GM06990 (cell line): Measurements from ENCODE around the gene TMEM26.

Source experiments
- DNase-seq: peaks from one replicate; pipeline ENCODE4 v3.0.0-alpha.2; 2011; ENCODE audit not compliant: insufficient read length; ENCODE audit errors: extremely low read depth
- H3K27me3 ChIP-seq: replicated peaks from 2 replicates; pipeline ENCODE4 v1.6.0; 2011; ENCODE audit warnings: low read length; ENCODE audit not compliant: control insufficient read depth, insufficient read depth
- H3K36me3 ChIP-seq: 2 replicates; pipeline ENCODE4 v1.5.1; 2011; ENCODE audit warnings: low read length; ENCODE audit not compliant: control insufficient read depth, insufficient read depth
- H3K4me3 ChIP-seq: replicated peaks from 2 replicates; pipeline ENCODE4 v1.5.1; 2011; ENCODE audit warnings: low read depth, mild to moderate bottlenecking, control low read depth, low read length
- CTCF ChIP-seq: IDR thresholded peaks from 2 replicates; pipeline ENCODE4 v1.5.1; 2011; ENCODE audit warnings: low read length, control low read depth, mild to moderate bottlenecking, inconsistent platforms; ENCODE audit not compliant: insufficient read depth, poor library complexity, severe bottlenecking

TMEM26 gene

DNA sequence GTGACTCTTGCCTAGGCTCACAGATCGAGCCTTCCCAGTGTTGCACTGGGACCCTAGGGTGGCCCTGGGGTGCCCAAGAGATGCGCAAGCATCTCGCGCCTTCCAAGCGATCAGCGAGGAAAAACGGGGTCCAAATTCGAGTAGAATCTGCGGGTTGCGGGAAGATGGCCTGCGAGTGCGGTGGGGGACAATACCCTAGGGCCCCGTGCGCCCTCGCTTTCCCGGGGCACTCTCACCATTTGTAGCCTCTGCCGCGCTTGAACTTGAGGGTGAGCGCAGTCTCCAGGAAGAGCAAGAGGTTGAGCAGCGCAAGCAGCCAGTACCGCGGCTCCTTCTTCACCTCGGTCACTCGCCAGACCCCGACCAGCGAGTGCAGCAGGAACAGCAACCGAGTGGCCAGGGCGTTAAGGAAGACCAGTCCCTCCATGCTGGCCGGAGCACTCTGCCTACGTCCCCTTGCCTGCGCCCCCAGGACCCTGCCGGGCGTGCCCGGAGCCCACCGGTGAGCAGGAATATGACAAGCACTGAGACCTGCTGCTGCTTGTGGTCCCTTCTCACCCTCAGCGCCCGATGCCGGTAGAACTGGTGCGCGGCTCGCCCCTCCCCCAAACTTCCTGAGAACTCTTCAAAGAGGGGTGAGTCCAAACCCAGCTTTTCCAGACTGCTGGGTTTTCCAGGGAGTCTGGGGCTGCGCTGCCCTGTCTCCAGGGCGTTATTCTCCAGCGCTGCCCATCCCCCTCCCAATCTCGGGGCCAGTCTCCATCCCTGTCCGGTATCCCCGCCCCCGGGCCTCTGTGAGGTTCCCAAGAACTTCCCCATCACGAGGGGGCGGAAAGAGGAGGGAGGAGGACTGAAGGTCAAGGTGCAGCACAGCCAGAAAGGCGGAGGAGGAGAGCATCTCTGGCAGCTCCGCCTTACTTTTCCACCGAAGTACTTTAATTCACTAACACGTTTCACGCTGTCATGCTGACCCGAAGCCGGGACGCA lies at the start of gene TMEM26:
TSS of gene TMEM26 (minus strand) at position 727 of the 987 bp plus-strand sequence. CDS start at position 427, 300 bp downstream.
- no peak within 1 kb of the TSS for H3K4me3 ChIP-seq
- no peaks in the 10 kb centered on the region for H3K36me3 ChIP-seq
- no peak for TF ChIP-seq CTCF
- no peaks in the 10 kb centered on the region; the same call in 1 of the 2 replicates for H3K27me3 ChIP-seq
- DNase-seq, result peak; percentile 8

- H3K27me3 ChIP-seq, result no peaks in the 10 kb centered on the region
- H3K4me3 ChIP-seq, result no peak overlapping the region
- no peaks in the 10 kb centered on the region for H3K36me3 ChIP-seq
- no peak for TF ChIP-seq CTCF
- DNase-seq, result no peak
Observed at GRCh38 chr10:61500460-61500859, 47.3 kb upstream of the TMEM26 start.

DNA sequence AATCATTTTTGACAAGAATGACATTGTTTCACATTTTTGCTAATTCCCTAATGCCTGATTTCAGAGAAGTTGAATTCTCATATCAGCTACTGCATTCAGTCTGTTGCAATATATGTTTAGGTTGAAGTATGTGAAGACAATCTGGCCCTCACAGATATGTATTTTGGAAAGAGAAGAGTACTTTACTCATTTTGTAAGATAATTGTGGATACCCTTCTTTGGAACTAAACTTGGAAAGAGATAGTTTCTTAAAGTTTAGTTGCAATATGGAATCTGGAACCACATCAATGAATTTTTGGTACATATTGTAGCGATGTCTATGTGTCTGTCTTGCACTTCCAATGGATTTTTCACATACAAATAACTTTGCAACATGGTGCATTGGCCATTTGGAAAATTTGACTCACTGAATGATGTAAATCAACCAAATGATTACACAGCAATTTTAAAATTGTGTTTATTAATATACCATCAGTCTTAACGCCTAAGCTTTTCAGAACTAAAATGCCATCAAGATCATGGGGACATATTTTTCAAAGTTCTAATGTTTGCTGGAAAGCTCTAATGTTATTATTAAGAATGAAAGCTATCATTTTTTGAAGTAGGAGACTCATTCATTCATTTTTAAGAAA lies 39.3 kb upstream of the TMEM26 start:
- Histone ChIP-seq H3K27me3 (no peaks in the 10 kb centered on the region), H3K4me3 (no peak overlapping the region), H3K36me3 (no peaks in the 10 kb centered on the region)
- TF ChIP-seq CTCF, result no peak
- DNase-seq, result no peak

DNA sequence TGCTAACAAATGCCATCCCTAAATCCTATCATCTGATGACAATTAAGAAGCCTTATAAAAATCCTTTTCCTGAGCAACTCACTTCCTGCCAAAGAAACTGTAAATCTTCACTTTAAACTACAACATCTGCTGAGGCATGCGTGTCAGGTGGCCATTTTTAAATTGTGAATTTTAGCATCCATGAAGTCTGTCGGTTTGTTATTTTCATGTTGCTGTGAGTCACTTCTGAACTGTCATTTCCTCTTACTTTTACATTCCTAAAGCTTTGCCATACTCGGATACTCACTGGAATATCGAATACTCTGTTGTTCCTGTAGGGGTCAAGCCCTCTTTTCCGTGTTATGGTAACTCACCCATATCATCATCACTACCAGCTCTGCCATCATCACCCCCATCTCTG lies 34.3 kb upstream of the TMEM26 start:
- Histone ChIP-seq H3K27me3 (no peaks in the 10 kb centered on the region), H3K4me3 (no peak overlapping the region), H3K36me3 (no peaks in the 10 kb centered on the region)
- no peak for DNase-seq
- no peak for TF ChIP-seq CTCF

DNA sequence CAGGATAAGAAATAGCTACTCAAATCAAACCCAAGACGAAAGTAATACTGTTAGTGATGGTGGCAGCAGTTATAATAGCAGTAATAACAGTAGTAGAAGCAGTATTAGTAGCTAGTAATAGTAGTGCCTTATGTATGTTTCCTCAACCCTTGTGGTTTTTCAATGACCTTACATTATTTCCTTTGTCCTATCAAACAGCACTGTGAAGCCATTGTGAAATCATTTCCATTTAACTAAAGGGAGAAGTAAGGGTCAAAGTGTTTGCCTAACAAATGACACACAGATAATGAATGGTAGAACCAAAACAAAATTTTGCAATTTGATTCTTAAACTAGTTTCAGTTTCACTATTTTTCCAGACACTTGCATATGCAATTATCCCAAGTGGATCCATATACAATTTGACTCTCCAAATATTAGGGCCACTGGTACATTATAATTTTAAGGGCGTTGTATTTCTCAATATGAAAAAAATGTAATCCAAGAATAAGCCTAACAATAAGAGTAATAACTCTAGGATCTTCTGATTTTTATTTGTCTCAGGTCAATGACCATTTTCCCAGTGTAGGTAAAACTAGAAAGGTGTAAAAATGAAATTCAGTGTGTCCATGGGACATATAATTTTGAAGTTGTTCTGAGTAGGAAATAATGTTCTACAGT lies 33.7 kb upstream of the TMEM26 start:
- TF ChIP-seq CTCF, result no peak
- Histone ChIP-seq H3K27me3 (no peaks in the 10 kb centered on the region), H3K36me3 (no peaks in the 10 kb centered on the region), H3K4me3 (no peak overlapping the region)
- DNase-seq, result no peak
